Caco-2 (cell line): Measurements from ENCODE around the gene RIC3. TPM values are rescaled to one million over a fixed set of nuclear protein-coding genes. Genes with fewer than 3 reads are reported as not detected.

Source experiments
- BruUV-seq: library from RNA; stranded (reverse); fragments of 400-500 nt; replicated peaks from 2 replicates; lab custom pipeline; 2021; lab: Mats Ljungman, UMichigan
- CTCF ChIA-PET: fragments of 300-600 bp; sonication (Branson Sonifier 250); formaldehyde crosslinking; loops from one replicate; lab custom pipeline; 2022; ENCODE audit warnings: antibody characterized with exemption; lab: Charles Lee
- POLR2A ChIA-PET: fragments of 300-600 bp; sonication (Branson Sonifier 250); formaldehyde crosslinking; loops from one replicate; lab custom pipeline; 2022; ENCODE audit warnings: antibody characterized with exemption; lab: Charles Lee
- DNase-seq, 2 experiments: peaks; one replicate each; pipeline versions ENCODE4 v3.0.0 to v3.0.0-alpha.2; 2020 to 2022
- H3K27me3 ChIP-seq: replicated peaks from 2 replicates; pipeline ENCODE4 v1.6.0; 2011; ENCODE audit warnings: low read length; ENCODE audit not compliant: control insufficient read depth, insufficient read depth
- H3K36me3 ChIP-seq: 2 replicates; pipeline ENCODE4 v1.5.1; 2011; ENCODE audit warnings: low read length; ENCODE audit not compliant: control insufficient read depth, insufficient read depth
- H3K4me1 ChIP-seq: fragments of 250-450 bp; sonication (Bioruptor Pico); 2 replicates; pipeline ENCODE4 v1.5.1; 2020; ENCODE audit warnings: mild to moderate bottlenecking
- H3K4me3 ChIP-seq: 2 replicates; pipeline ENCODE4 v1.5.1; 2011; ENCODE audit warnings: low read depth, mild to moderate bottlenecking, control low read depth, low read length
- H3K9me3 ChIP-seq: fragments of 250-450 bp; sonication (Bioruptor Pico); 2 replicates; pipeline ENCODE4 v1.5.1; 2020; ENCODE audit warnings: mild to moderate bottlenecking, moderate library complexity
- H3K27ac Mint-ChIP-seq: one replicate; pipeline ENCODE4 v1.8.0; 2022; ENCODE audit warnings: mixed read lengths; ENCODE audit not compliant: unreplicated experiment
- H3K27me3 Mint-ChIP-seq: one replicate; pipeline ENCODE4 v1.8.0; 2022; ENCODE audit warnings: mixed read lengths; ENCODE audit not compliant: insufficient read depth, unreplicated experiment
- H3K36me3 Mint-ChIP-seq: one replicate; pipeline ENCODE4 v1.8.0; 2022; ENCODE audit warnings: mild to moderate bottlenecking, mixed read lengths; ENCODE audit not compliant: insufficient read depth, unreplicated experiment
- H3K4me1 Mint-ChIP-seq: one replicate; pipeline ENCODE4 v1.8.0; 2022; ENCODE audit warnings: low read depth, mixed read lengths; ENCODE audit not compliant: unreplicated experiment
- H3K4me3 Mint-ChIP-seq: one replicate; pipeline ENCODE4 v1.8.0; 2022; ENCODE audit warnings: mild to moderate bottlenecking, moderate library complexity, mixed read lengths; ENCODE audit not compliant: unreplicated experiment
- H3K9me3 Mint-ChIP-seq: one replicate; pipeline ENCODE4 v1.8.0; 2022; ENCODE audit warnings: mixed read lengths; ENCODE audit not compliant: unreplicated experiment
- intact Hi-C: fragments of 100-400 bp; cut with micrococcal nuclease; formaldehyde crosslinking; loops from one replicate; pipeline ENCODE4 v1.10.0; 2022; ENCODE audit not compliant: unreplicated experiment
- total RNA-seq: library from RNA; stranded (reverse); gene quantifications from 2 replicates; pipeline ENCODE4 v1.2.3, GENCODE V29; 2022
- TF ChIP-seq, protein P1 (sequence below), 2 experiments: fragments of 200-600 bp in 1 of 2; IDR thresholded peaks; 1 replicate in 1 of 2; 2 replicates in 1 of 2; pipeline versions ENCODE4 v1.5.1 to v1.8.0; 2011 to 2022; ENCODE audit warnings: antibody characterized with exemption in 1 of 2, control low read depth in 1 of 2, inconsistent platforms in 1 of 2, low read depth in 1 of 2, low read length in 1 of 2, mild to moderate bottlenecking in 1 of 2, moderate library complexity in 1 of 2; ENCODE audit not compliant: insufficient read depth in 1 of 2, severe bottlenecking in 1 of 2, unreplicated experiment in 1 of 2

Gene RIC3
- total RNA-seq, 1 experiment from 2014 or later: not detected

DNA sequence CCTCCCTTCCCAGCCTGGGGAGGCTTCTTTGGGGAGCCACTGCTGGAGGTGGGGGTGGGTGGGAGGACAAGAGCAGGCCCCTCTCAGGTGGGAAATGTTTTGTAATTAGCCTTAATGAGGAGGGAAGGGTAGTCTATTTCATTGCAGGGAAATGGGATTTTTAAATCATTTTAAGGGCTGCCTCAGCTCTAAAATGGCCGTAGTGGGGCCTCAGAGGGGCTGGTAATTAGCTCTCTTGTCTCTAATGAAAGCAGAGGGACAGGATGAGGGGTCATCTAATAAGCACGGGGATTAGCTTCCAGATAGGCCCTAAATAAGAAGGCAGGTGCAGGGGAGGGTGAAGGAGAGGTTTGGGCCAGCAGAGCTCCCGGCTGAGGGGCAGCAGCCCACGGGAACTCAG, 48.3 kb upstream of the RIC3 start:
- Mint-ChIP-seq H3K4me1 (no peaks in the 10 kb centered on the region), H3K4me3 (no peak overlapping the region), H3K9me3 (no peaks in the 10 kb centered on the region), H3K36me3 (no peaks in the 10 kb centered on the region), H3K27ac (no peak overlapping the region), H3K27me3 (peaks cover 10% of the 10 kb centered on the region)
- BruUV-seq: no TSS peak
- H3K36me3 ChIP-seq: no peaks in the 10 kb centered on the region
- POLR2A ChIA-PET: no interaction called here
- no peak for DNase-seq
- no peaks in the 10 kb centered on the region for H3K9me3 ChIP-seq
- H3K27me3 ChIP-seq: no peaks in the 10 kb centered on the region
- TF ChIP-seq, protein P1, sequence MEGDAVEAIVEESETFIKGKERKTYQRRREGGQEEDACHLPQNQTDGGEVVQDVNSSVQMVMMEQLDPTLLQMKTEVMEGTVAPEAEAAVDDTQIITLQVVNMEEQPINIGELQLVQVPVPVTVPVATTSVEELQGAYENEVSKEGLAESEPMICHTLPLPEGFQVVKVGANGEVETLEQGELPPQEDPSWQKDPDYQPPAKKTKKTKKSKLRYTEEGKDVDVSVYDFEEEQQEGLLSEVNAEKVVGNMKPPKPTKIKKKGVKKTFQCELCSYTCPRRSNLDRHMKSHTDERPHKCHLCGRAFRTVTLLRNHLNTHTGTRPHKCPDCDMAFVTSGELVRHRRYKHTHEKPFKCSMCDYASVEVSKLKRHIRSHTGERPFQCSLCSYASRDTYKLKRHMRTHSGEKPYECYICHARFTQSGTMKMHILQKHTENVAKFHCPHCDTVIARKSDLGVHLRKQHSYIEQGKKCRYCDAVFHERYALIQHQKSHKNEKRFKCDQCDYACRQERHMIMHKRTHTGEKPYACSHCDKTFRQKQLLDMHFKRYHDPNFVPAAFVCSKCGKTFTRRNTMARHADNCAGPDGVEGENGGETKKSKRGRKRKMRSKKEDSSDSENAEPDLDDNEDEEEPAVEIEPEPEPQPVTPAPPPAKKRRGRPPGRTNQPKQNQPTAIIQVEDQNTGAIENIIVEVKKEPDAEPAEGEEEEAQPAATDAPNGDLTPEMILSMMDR (IDR thresholded peaks at IDR 0.05; ENCODE audit: insufficient read depth in 1 of 2, low read depth in 1 of 2, low read length in 1 of 2, severe bottlenecking in 1 of 2, unreplicated experiment in 1 of 2): no peak
- no peak overlapping the region for H3K4me3 ChIP-seq
- intact Hi-C loops: no loop called here
- CTCF ChIA-PET: interaction anchor here (0.7 kb wide), 1 partner anchor 125 kb away, joined by 3 read pairs; no protein-coding TSS in a partner anchor
- no peaks in the 10 kb centered on the region for H3K4me1 ChIP-seq

GRCh38 chr11:8213376-8213775, 44.6 kb upstream of the RIC3 start:
- TF ChIP-seq, protein P1 (IDR thresholded peaks at IDR 0.05; ENCODE audit: insufficient read depth in 1 of 2, low read depth in 1 of 2, low read length in 1 of 2, severe bottlenecking in 1 of 2, unreplicated experiment in 1 of 2): no peak
- H3K9me3 ChIP-seq: no peaks in the 10 kb centered on the region
- DNase-seq: no peak
- no TSS peak for BruUV-seq
- no peaks in the 10 kb centered on the region for H3K4me1 ChIP-seq
- ChIA-PET POLR2A (no interaction called here), CTCF (no interaction called here)
- Mint-ChIP-seq H3K4me3 (no peak overlapping the region), H3K36me3 (no peaks in the 10 kb centered on the region), H3K27me3 (peaks cover 10% of the 10 kb centered on the region), H3K27ac (no peak overlapping the region), H3K4me1 (no peaks in the 10 kb centered on the region), H3K9me3 (no peaks in the 10 kb centered on the region)
- intact Hi-C loops: no loop called here
- H3K36me3 ChIP-seq: no peaks in the 10 kb centered on the region
- no peaks in the 10 kb centered on the region for H3K27me3 ChIP-seq
- H3K4me3 ChIP-seq: no peak overlapping the region

GRCh38 chr11:8209208-8209807, 40.5 kb upstream of the RIC3 start:
- peaks cover 21% of the 10 kb centered on the region for H3K27me3 Mint-ChIP-seq
- ChIA-PET POLR2A (no interaction called here), CTCF (no interaction called here)
- intact Hi-C loops: no loop called here
- TF ChIP-seq, protein P1 (IDR thresholded peaks at IDR 0.05; ENCODE audit: insufficient read depth in 1 of 2, low read depth in 1 of 2, low read length in 1 of 2, severe bottlenecking in 1 of 2, unreplicated experiment in 1 of 2): peak; percentile 20 to 39
- H3K4me3 Mint-ChIP-seq: no peak overlapping the region
- Histone ChIP-seq H3K4me1 (no peaks in the 10 kb centered on the region), H3K36me3 (no peaks in the 10 kb centered on the region), H3K27me3 (no peaks in the 10 kb centered on the region), H3K4me3 (no peak overlapping the region), H3K9me3 (no peaks in the 10 kb centered on the region)
- no peaks in the 10 kb centered on the region for H3K9me3 Mint-ChIP-seq
- no TSS peak for BruUV-seq
- no peaks in the 10 kb centered on the region for H3K36me3 Mint-ChIP-seq
- H3K27ac Mint-ChIP-seq: no peak overlapping the region
- H3K4me1 Mint-ChIP-seq: no peaks in the 10 kb centered on the region
- peak in 1 of 2 experiments; percentile 28 for DNase-seq
